Gastroesophageal sphincter (tissue), 3 donors: ENCODE results near the gene ADAMTS3.

Source experiments
- EP300 ChIP-seq: sonication (generic); formaldehyde crosslinking; IDR thresholded peaks from one replicate; pipeline ENCODE4 v1.6.1; 2017; ENCODE audit warnings: antibody characterized with exemption, mild to moderate bottlenecking
- POLR2A ChIP-seq, 2 donors: fragments of 450-650 bp; IDR thresholded peaks; one replicate each; pipeline ENCODE4 v1.6.1; 2017; ENCODE audit warnings: antibody characterized with exemption in 2 of 2, mild to moderate bottlenecking in 2 of 2, moderate library complexity in 1 of 2
- POLR2AphosphoS5 ChIP-seq: sonication (generic); formaldehyde crosslinking; IDR thresholded peaks from one replicate; pipeline ENCODE4 v1.6.1; 2017; ENCODE audit warnings: antibody characterized with exemption
- TF ChIP-seq, protein P1 (sequence below), 4 experiments: fragments of 200-600 bp in 2 of 4; fragments of 450-650 bp in 2 of 4; sonication (generic) in 1 of 4; IDR thresholded peaks; one replicate each; pipeline ENCODE4 v1.5.1; 2017 to 2019; ENCODE audit warnings: antibody characterized with exemption in 4 of 4, mild to moderate bottlenecking in 2 of 4, moderate library complexity in 2 of 4

DNA sequence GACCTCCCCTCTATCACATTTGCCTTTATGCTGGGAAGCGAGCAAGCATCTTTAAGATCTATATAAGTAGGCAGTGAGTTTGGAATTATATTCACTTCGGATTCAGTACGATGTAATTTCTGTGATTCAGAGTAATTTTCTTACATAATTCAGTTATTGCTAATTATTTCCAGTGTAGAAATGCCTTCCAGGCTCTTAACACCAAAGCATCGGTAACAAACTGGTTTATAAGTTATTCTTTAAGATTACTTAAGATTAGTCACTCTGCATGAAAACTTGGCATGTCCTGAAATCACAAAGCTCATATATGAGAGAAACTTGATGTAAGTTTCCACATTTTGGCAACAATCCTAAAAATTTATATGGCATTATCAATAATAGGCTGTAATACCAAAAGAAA lies 120.8 kb downstream of the ADAMTS3 start:
- no peak for TF ChIP-seq POLR2A (IDR thresholded peaks at IDR 0.05)
- TF ChIP-seq, protein P1, sequence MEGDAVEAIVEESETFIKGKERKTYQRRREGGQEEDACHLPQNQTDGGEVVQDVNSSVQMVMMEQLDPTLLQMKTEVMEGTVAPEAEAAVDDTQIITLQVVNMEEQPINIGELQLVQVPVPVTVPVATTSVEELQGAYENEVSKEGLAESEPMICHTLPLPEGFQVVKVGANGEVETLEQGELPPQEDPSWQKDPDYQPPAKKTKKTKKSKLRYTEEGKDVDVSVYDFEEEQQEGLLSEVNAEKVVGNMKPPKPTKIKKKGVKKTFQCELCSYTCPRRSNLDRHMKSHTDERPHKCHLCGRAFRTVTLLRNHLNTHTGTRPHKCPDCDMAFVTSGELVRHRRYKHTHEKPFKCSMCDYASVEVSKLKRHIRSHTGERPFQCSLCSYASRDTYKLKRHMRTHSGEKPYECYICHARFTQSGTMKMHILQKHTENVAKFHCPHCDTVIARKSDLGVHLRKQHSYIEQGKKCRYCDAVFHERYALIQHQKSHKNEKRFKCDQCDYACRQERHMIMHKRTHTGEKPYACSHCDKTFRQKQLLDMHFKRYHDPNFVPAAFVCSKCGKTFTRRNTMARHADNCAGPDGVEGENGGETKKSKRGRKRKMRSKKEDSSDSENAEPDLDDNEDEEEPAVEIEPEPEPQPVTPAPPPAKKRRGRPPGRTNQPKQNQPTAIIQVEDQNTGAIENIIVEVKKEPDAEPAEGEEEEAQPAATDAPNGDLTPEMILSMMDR (IDR thresholded peaks at IDR 0.05) = no peak
- no peak for TF ChIP-seq POLR2AphosphoS5
- TF ChIP-seq EP300 = no peak
